PFSK-1 (cell line): Measurements from ENCODE around the gene SLC25A26.

ENCODE experiments used
- FOXP2 ChIP-seq: optimal IDR thresholded peaks from 2 replicates; pipeline ENCODE3; 2011; ENCODE audit warnings: borderline replicate concordance, control low read depth, inconsistent platforms; ENCODE audit not compliant: insufficient read depth; ENCODE audit errors: extremely low read length, extremely low read depth
- POLR2AphosphoS5 ChIP-seq: IDR thresholded peaks from 2 replicates; pipeline ENCODE4 v1.6.1; 2012; ENCODE audit warnings: low read depth, mild to moderate bottlenecking, control low read depth, low read length, moderate library complexity
- SIN3A ChIP-seq: IDR thresholded peaks from 2 replicates; pipeline ENCODE4 v1.6.1; 2012; ENCODE audit warnings: mild to moderate bottlenecking, low read length, moderate library complexity, borderline replicate concordance; ENCODE audit not compliant: insufficient read depth
- TAF1 ChIP-seq: IDR thresholded peaks from 2 replicates; pipeline ENCODE4 v1.6.1; 2012; ENCODE audit warnings: low read length, control low read depth, borderline replicate concordance; ENCODE audit not compliant: insufficient read depth
- TF ChIP-seq, protein P1 (sequence below), 2 experiments: IDR thresholded peaks; 2 replicates each; pipeline versions ENCODE4 v1.6.1 to v1.8.0; 2011 to 2012; ENCODE audit warnings: low read depth in 2 of 2, low read length in 2 of 2, control low read depth in 1 of 2, inconsistent platforms in 1 of 2, mild to moderate bottlenecking in 1 of 2, moderate library complexity in 1 of 2; ENCODE audit not compliant: insufficient read depth in 1 of 2

SLC25A26 gene

DNA sequence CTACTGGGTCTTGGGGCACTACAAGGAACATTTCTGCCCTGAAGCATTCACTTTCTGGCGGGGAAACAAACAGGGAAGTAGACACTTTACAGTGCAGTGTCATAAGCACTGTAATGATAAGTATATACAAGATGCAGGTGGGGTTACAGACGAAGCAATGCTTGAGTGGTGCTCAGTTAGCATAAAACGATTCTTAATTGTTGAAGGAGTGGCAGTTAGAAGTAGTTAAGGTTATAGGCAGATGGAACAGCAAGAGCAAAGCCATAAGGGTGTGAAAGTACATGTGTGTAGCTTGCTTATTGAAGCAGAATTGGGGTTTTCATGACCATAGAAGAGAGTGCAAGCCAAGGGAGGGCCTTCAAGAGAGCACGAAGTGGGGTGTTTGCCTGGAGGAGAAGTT, 46.2 kb downstream of the SLC25A26 start:
- TF ChIP-seq FOXP2 (no peak), SIN3A (no peak), POLR2AphosphoS5 (no peak), TAF1 (no peak)
- TF ChIP-seq, protein P1, sequence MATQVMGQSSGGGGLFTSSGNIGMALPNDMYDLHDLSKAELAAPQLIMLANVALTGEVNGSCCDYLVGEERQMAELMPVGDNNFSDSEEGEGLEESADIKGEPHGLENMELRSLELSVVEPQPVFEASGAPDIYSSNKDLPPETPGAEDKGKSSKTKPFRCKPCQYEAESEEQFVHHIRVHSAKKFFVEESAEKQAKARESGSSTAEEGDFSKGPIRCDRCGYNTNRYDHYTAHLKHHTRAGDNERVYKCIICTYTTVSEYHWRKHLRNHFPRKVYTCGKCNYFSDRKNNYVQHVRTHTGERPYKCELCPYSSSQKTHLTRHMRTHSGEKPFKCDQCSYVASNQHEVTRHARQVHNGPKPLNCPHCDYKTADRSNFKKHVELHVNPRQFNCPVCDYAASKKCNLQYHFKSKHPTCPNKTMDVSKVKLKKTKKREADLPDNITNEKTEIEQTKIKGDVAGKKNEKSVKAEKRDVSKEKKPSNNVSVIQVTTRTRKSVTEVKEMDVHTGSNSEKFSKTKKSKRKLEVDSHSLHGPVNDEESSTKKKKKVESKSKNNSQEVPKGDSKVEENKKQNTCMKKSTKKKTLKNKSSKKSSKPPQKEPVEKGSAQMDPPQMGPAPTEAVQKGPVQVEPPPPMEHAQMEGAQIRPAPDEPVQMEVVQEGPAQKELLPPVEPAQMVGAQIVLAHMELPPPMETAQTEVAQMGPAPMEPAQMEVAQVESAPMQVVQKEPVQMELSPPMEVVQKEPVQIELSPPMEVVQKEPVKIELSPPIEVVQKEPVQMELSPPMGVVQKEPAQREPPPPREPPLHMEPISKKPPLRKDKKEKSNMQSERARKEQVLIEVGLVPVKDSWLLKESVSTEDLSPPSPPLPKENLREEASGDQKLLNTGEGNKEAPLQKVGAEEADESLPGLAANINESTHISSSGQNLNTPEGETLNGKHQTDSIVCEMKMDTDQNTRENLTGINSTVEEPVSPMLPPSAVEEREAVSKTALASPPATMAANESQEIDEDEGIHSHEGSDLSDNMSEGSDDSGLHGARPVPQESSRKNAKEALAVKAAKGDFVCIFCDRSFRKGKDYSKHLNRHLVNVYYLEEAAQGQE (IDR thresholded peaks at IDR 0.05; ENCODE audit: insufficient read depth in 1 of 2, low read depth in 2 of 2, low read length in 2 of 2) = no peak

DNA sequence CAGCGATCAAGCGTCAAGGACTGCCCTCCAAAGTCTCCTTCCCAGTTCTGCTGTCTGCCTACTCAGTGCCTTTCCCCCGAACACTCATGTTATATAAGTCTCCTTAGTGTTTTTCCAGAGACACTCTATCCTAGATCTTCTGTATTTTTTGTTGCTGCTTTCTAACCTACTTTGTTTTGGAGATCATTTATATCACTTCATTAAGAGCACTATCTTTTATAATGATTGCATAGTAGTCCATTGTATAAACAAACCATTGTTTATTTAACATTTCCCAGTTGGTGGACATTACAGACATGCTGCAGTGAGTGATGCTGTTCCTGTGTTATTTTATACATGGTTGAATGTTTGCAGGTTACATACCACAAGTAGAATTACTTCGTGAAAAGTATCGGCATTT, 47.1 kb downstream of the SLC25A26 start:
- TF ChIP-seq POLR2AphosphoS5 = no peak
- TF ChIP-seq FOXP2 = no peak
- TF ChIP-seq, protein P1 (IDR thresholded peaks at IDR 0.05; ENCODE audit: insufficient read depth in 1 of 2, low read depth in 2 of 2, low read length in 2 of 2) = no peak
- TF ChIP-seq TAF1 = no peak
- no peak for TF ChIP-seq SIN3A

DNA sequence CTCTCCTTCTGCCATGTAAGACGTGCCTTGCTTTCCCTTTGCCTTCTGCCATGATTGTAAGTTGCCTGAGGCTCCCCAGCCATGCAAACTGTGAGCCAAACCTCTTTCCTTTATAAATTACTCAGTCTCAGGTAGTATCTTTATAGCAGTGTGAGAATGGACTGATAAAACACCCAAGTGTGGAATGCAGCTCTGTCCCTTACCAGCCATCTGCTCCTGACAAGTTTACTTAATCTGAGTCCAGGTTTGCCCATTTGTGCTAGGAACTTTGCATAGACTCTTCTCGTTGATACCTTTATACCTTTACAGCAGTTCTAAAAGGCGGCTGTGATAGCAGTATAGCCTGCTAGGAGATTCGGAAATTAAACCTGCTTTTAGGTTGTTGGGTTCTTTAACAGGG, 48.1 kb downstream of the SLC25A26 start:
- TF ChIP-seq FOXP2 (no peak), TAF1 (no peak), SIN3A (no peak), POLR2AphosphoS5 (no peak)
- TF ChIP-seq, protein P1 (IDR thresholded peaks at IDR 0.05; ENCODE audit: insufficient read depth in 1 of 2, low read depth in 2 of 2, low read length in 2 of 2) = no peak

DNA sequence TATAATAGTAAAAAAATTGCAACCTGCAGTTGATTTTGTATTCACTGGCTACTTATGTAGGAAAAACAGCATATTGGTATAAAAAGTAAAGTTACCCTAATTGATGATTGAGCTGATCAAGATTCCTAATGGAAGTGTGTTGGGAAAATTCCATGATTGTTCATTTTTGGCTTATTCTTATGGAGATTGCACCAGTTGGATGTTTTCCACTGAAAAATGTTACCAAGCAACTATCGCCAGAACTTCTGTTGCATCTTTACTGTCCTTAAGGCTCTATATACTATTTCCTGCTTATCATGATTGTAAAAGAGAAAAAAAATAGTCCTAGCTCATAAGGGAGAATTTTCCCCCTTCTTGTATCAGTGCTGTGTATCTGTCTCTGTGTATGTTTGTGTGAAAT, 48.6 kb downstream of the SLC25A26 start:
- no peak for TF ChIP-seq POLR2AphosphoS5
- TF ChIP-seq, protein P1 (IDR thresholded peaks at IDR 0.05; ENCODE audit: insufficient read depth in 1 of 2, low read depth in 2 of 2, low read length in 2 of 2) = no peak
- no peak for TF ChIP-seq SIN3A
- TF ChIP-seq TAF1 = no peak

DNA sequence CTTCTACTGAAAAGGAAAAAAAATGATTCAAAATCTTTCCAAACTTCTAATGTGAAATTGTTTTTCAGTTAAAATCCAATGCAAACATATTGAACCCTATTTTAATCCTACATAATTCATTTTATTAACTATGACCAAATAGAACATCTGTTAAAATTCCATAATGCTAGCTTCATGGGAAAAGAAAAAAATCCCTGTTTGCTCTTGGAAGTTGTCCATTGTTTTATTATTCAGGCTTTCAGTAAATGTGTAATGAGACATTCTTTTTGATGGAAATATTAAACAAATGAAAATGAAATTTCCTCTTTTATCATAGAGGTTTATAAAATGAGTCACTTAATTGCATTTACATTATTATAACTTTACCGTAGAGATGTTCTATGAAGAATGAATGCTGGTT, 49.5 kb downstream of the SLC25A26 start:
- TF ChIP-seq, protein P1 (IDR thresholded peaks at IDR 0.05; ENCODE audit: insufficient read depth in 1 of 2, low read depth in 2 of 2, low read length in 2 of 2) = no peak
- TF ChIP-seq POLR2AphosphoS5 = no peak
- no peak for TF ChIP-seq TAF1
- no peak for TF ChIP-seq FOXP2
- TF ChIP-seq SIN3A = no peak
